Endodermal cell (in vitro differentiated cells): ENCODE results near the gene GRM4. TPM values are rescaled to one million over a fixed set of nuclear protein-coding genes. Genes with fewer than 3 reads are reported as not detected.

Experiments
- DNase-seq: peaks from one replicate; pipeline ENCODE4 v3.0.0-alpha.2; 2017
- H3K27ac ChIP-seq: 2 replicates; pipeline ENCODE4 v1.5.1; 2013; ENCODE audit warnings: mild to moderate bottlenecking, low read depth, low read length, moderate library complexity
- H3K27me3 ChIP-seq: 2 replicates; pipeline ENCODE4 v1.6.1; 2013; ENCODE audit warnings: mild to moderate bottlenecking, low read length, moderate library complexity; ENCODE audit not compliant: insufficient read depth, control insufficient read depth, poor library complexity, severe bottlenecking
- H3K36me3 ChIP-seq: 2 replicates; pipeline ENCODE4 v1.7.0; 2013; ENCODE audit warnings: mild to moderate bottlenecking, low read length, moderate library complexity; ENCODE audit not compliant: control insufficient read depth, insufficient read depth
- H3K4me1 ChIP-seq: one replicate; pipeline ENCODE4 v1.7.0; 2013; ENCODE audit warnings: low read length; ENCODE audit not compliant: control insufficient read depth, insufficient read depth
- H3K4me3 ChIP-seq: 2 replicates; pipeline ENCODE4 v1.5.1; 2013; ENCODE audit warnings: mild to moderate bottlenecking, low read length, moderate library complexity
- H3K9ac ChIP-seq: 2 replicates; pipeline ENCODE4 v1.6.1; 2013; ENCODE audit warnings: mild to moderate bottlenecking, low read length, moderate library complexity; ENCODE audit not compliant: poor library complexity, severe bottlenecking; ENCODE audit errors: extremely low read depth
- H3K9me3 ChIP-seq: 2 replicates; pipeline ENCODE4 v1.6.1; 2013; ENCODE audit warnings: mild to moderate bottlenecking, low read length, moderate library complexity; ENCODE audit not compliant: control insufficient read depth
- H3K27ac Mint-ChIP-seq: 2 replicates; pipeline ENCODE4 v1.8.0; 2020; ENCODE audit warnings: mixed read lengths
- H3K27me3 Mint-ChIP-seq: 2 replicates; pipeline ENCODE4 v1.8.0; 2021; ENCODE audit warnings: mild to moderate bottlenecking, mixed read lengths; ENCODE audit not compliant: insufficient read depth
- H3K36me3 Mint-ChIP-seq: 2 replicates; pipeline ENCODE4 v1.8.0; 2020; ENCODE audit warnings: low read depth, mixed read lengths
- H3K4me1 Mint-ChIP-seq: 2 replicates; pipeline ENCODE4 v1.8.0; 2020; ENCODE audit warnings: mixed read lengths
- H3K4me3 Mint-ChIP-seq: 2 replicates; pipeline ENCODE4 v1.8.0; 2020; ENCODE audit warnings: mild to moderate bottlenecking, moderate library complexity, mixed read lengths
- H3K9me3 Mint-ChIP-seq: 2 replicates; pipeline ENCODE4 v1.8.0; 2020; ENCODE audit warnings: mild to moderate bottlenecking, mixed read lengths
- WGBS, 2 experiments: methylation state at CpG; one replicate each; pipeline versions ENCODE4 v1.1.5 to v1.1.7; 2013; ENCODE audit warnings: missing lambda C conversion rate in 2 of 2, mixed read lengths in 1 of 2; ENCODE audit not compliant: insufficient coverage in 1 of 2, insufficient read length in 1 of 2; 5-methylcytosine and 5-hydroxymethylcytosine counted together
- total RNA-seq, 2 donors: library from RNA; stranded (reverse); fragmentation: NEBNext Ultra II Directional in 1 of 2; extraction: Animal tissue kit (Norgen Biotek cat#: 25700) in 1 of 2; gene quantifications; 2 replicates in 1 of 2; 3 replicates in 1 of 2; pipeline ENCODE4 v1.2.1, GENCODE V29; 2021
- TF ChIP-seq, protein P1 (sequence below): fragments of 200-600 bp; sonication (generic); conservative IDR thresholded peaks from 2 replicates; pipeline ENCODE4 v1.5.0; 2021; ENCODE audit warnings: antibody characterized with exemption, mild to moderate bottlenecking

The GRM4 gene
- total RNA-seq, 2 donors from 2014 or later, result 3.1 to 9.1 TPM

DNA sequence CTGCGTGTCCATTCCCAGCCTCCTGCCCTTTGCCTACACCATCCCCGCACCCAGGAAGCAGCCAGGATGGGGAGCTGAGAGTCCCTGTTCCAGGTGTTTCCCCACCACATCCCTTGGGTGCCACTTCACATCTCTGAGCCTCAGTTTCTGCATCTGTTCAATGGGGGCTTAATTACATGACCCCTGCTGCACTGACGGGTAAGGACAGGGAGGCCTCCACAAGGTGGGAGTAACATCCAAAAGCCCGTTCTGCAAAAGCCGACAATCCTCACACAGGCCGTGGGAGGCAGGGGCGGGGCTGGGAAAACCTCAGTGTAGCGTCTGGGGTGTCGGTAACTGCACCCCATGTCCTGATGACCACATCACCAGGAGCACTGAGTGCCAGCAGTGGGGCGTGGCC lies 41.3 kb downstream of the GRM4 start:
- Mint-ChIP-seq H3K4me3 (no peak overlapping the region), H3K9me3 (no peaks in the 10 kb centered on the region), H3K36me3 (no peaks in the 10 kb centered on the region), H3K4me1 (no peaks in the 10 kb centered on the region), H3K27me3 (no peaks in the 10 kb centered on the region), H3K27ac (no peak overlapping the region)
- Histone ChIP-seq H3K36me3 (no peaks in the 10 kb centered on the region), H3K4me3 (no peak overlapping the region), H3K4me1 (no peaks in the 10 kb centered on the region), H3K9ac (no peak overlapping the region), H3K27me3 (no peaks in the 10 kb centered on the region), H3K27ac (no peak overlapping the region), H3K9me3 (no peaks in the 10 kb centered on the region)
- 87 to 93% methylated on average over 9 to 10 of the region's 10 CpGs for WGBS, 2 experiments
- no peak for DNase-seq
- TF ChIP-seq, protein P1, sequence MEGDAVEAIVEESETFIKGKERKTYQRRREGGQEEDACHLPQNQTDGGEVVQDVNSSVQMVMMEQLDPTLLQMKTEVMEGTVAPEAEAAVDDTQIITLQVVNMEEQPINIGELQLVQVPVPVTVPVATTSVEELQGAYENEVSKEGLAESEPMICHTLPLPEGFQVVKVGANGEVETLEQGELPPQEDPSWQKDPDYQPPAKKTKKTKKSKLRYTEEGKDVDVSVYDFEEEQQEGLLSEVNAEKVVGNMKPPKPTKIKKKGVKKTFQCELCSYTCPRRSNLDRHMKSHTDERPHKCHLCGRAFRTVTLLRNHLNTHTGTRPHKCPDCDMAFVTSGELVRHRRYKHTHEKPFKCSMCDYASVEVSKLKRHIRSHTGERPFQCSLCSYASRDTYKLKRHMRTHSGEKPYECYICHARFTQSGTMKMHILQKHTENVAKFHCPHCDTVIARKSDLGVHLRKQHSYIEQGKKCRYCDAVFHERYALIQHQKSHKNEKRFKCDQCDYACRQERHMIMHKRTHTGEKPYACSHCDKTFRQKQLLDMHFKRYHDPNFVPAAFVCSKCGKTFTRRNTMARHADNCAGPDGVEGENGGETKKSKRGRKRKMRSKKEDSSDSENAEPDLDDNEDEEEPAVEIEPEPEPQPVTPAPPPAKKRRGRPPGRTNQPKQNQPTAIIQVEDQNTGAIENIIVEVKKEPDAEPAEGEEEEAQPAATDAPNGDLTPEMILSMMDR, result no peak

DNA sequence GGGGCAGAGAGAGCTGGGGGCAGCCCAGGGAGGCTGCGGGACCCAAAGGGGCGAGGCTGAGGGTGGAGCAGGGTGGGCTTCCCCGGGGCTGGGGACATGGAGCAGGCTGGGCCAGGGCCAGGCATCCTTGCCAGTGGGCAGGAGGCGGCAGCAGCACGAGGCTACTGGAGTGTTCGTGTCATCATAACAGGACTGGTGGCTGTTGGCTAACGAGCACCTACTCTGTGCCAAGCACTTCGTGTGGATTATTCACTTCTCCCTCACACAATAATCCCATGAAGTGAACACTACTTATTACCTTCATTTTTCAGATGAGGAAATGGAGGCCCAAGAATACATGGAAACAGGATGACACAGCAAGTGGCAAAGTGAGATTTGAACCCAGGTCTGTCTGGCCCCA lies 41.7 kb downstream of the GRM4 start:
- no peaks in the 10 kb centered on the region for H3K27me3 Mint-ChIP-seq
- Histone ChIP-seq H3K4me3 (no peak overlapping the region), H3K27ac (no peak overlapping the region), H3K36me3 (no peaks in the 10 kb centered on the region), H3K9ac (no peak overlapping the region), H3K4me1 (no peaks in the 10 kb centered on the region), H3K27me3 (no peaks in the 10 kb centered on the region), H3K9me3 (no peaks in the 10 kb centered on the region)
- no peak for DNase-seq
- no peaks in the 10 kb centered on the region for H3K4me1 Mint-ChIP-seq
- no peaks in the 10 kb centered on the region for H3K9me3 Mint-ChIP-seq
- H3K27ac Mint-ChIP-seq, result no peak overlapping the region
- TF ChIP-seq, protein P1, result no peak
- WGBS, 2 experiments, result 83 to 93% methylated on average over 7 to 8 of the region's 8 CpGs
- H3K4me3 Mint-ChIP-seq, result no peak overlapping the region
- H3K36me3 Mint-ChIP-seq, result no peaks in the 10 kb centered on the region

DNA sequence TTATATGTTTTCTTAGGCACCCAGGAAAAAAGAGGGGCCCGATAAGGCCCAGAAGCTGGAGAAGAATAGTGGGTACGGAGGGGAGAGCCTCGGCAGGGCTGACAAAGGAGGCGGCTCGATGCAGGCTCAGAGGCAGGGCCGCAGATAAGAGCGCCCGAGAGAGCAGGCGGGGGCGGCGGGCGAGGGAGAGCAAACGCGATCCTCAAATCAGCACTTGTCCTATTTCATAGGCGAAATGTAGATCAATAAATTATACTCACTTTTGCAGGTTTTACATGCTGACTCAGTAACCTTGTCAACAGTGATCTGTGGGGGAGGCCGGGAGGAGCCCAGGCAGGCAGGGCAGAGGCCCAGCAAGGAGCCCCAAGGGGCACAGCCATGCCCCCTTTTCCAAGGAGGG lies 42.6 kb downstream of the GRM4 start:
- Mint-ChIP-seq H3K4me3 (no peak overlapping the region), H3K9me3 (no peaks in the 10 kb centered on the region), H3K27me3 (no peaks in the 10 kb centered on the region), H3K27ac (no peak overlapping the region), H3K36me3 (no peaks in the 10 kb centered on the region), H3K4me1 (no peaks in the 10 kb centered on the region)
- H3K27ac ChIP-seq, result no peak overlapping the region
- no peaks in the 10 kb centered on the region for H3K4me1 ChIP-seq
- H3K9me3 ChIP-seq, result no peaks in the 10 kb centered on the region
- no peaks in the 10 kb centered on the region for H3K27me3 ChIP-seq
- 76 to 91% methylated on average over 9 to 16 of the region's 16 CpGs for WGBS, 2 experiments
- no peak overlapping the region for H3K4me3 ChIP-seq
- no peak for DNase-seq
- no peaks in the 10 kb centered on the region for H3K36me3 ChIP-seq
- TF ChIP-seq, protein P1, result no peak
- no peak overlapping the region for H3K9ac ChIP-seq
